ENCODE measurements around the gene PRSS56.

PRSS56 gene

GRCh38 chr2:232511336-232511890 lies 8.8 kb upstream of the PRSS56 start:
- in situ Hi-C loops (cut with MboI; ENCODE audit: low sequenced_read_pairs, unreplicated experiment) = no loop called here
- DNase-seq (ENCODE audit: low spot score) = no peak
- no peak for TF ChIP-seq CTCF (IDR thresholded peaks at IDR 0.05; ENCODE audit: borderline replicate concordance, control extremely low read depth, extremely low read depth, insufficient read depth, missing control alignments)

- in situ Hi-C loops (cut with MboI; ENCODE audit: low sequenced_read_pairs, unreplicated experiment) = no loop called here
- no peak for TF ChIP-seq CTCF (IDR thresholded peaks at IDR 0.05; ENCODE audit: borderline replicate concordance, control extremely low read depth, extremely low read depth, insufficient read depth, missing control alignments)
- no peak for DNase-seq (ENCODE audit: low spot score)
Measured at GRCh38 chr2:232512602-232513001, 7.6 kb upstream of the PRSS56 start.

GRCh38 chr2:232513353-232513752 lies 6.8 kb upstream of the PRSS56 start:
- in situ Hi-C loops (cut with MboI; ENCODE audit: low sequenced_read_pairs, unreplicated experiment) = no loop called here
- no peak for TF ChIP-seq CTCF (IDR thresholded peaks at IDR 0.05; ENCODE audit: borderline replicate concordance, control extremely low read depth, extremely low read depth, insufficient read depth, missing control alignments)
- DNase-seq (ENCODE audit: low spot score) = no peak

GRCh38 chr2:232515639-232516038 lies 4.5 kb upstream of the PRSS56 start:
- no peak for DNase-seq (ENCODE audit: low spot score)
- in situ Hi-C loops (cut with MboI; ENCODE audit: low sequenced_read_pairs, unreplicated experiment) = no loop called here
- TF ChIP-seq CTCF (IDR thresholded peaks at IDR 0.05; ENCODE audit: borderline replicate concordance, control extremely low read depth, extremely low read depth, insufficient read depth, missing control alignments) = no peak

- TF ChIP-seq CTCF (IDR thresholded peaks at IDR 0.05; ENCODE audit: borderline replicate concordance, control extremely low read depth, extremely low read depth, insufficient read depth, missing control alignments) = no peak
- no peak for DNase-seq (ENCODE audit: low spot score)
- in situ Hi-C loops (cut with MboI; ENCODE audit: low sequenced_read_pairs, unreplicated experiment) = no loop called here
Measured at GRCh38 chr2:232516551-232516950, 3.6 kb upstream of the PRSS56 start.

GRCh38 chr2:232518844-232519243 lies 1.3 kb upstream of the PRSS56 start:
- DNase-seq (ENCODE audit: low spot score) = no peak
- TF ChIP-seq CTCF (IDR thresholded peaks at IDR 0.05; ENCODE audit: borderline replicate concordance, control extremely low read depth, extremely low read depth, insufficient read depth, missing control alignments) = no peak
- in situ Hi-C loops (cut with MboI; ENCODE audit: low sequenced_read_pairs, unreplicated experiment) = no loop called here

GRCh38 chr2:232520489-232520888 lies 301 bp downstream of the PRSS56 start:
- no peak for DNase-seq (ENCODE audit: low spot score)
- no peak for TF ChIP-seq CTCF (IDR thresholded peaks at IDR 0.05; ENCODE audit: borderline replicate concordance, control extremely low read depth, extremely low read depth, insufficient read depth, missing control alignments)
- in situ Hi-C loops (cut with MboI; ENCODE audit: low sequenced_read_pairs, unreplicated experiment) = no loop called here
